ENCODE data around the gene TMEM200C. TPM values are rescaled to one million over a fixed set of nuclear protein-coding genes. Genes with fewer than 3 reads are reported as not detected.

The TMEM200C gene
- total RNA-seq, 1 donor, result under 0.01 TPM

DNA sequence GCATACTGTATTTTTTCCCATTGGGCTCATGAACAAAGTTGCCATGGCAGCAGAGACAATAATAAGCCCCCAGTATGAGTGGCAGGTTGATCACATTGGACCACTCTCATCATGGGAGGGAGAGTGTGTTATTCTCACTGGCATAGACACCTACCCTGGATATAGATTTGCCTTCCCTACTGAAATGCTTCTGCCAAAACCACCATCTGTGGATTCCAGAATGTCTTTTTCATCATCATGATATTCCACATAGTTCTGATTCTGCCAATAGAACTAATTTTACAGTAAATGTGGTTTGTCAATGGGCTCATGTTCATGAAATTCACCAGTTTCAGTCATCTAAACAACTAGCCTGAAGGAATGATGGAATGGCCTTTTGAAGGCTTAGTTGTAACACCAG lies 18.4 kb downstream of the TMEM200C start:
- H3K9me3 ChIP-seq (ENCODE audit: low read depth, low read length), result no peaks in the 10 kb centered on the region
- H3K4me1 ChIP-seq (ENCODE audit: insufficient read depth, low read length), result no peaks in the 10 kb centered on the region
- H3K79me2 ChIP-seq (ENCODE audit: insufficient read depth, low read length), result no peaks in the 10 kb centered on the region
- no peak for DNase-seq (ENCODE audit: insufficient read length, low spot score, missing footprints)
- H4K20me1 ChIP-seq (ENCODE audit: insufficient read depth, low read length), result no peaks in the 10 kb centered on the region
- H2AFZ ChIP-seq (ENCODE audit: low read length), result no peak overlapping the region
- H3K27ac ChIP-seq (ENCODE audit: low read depth, low read length), result no peak overlapping the region
- H3K36me3 ChIP-seq (ENCODE audit: insufficient read depth, low read length), result no peaks in the 10 kb centered on the region
- H3K4me2 ChIP-seq (ENCODE audit: insufficient read depth, low read length), result no peak overlapping the region
- no peaks in the 10 kb centered on the region for H3K27me3 ChIP-seq (ENCODE audit: insufficient read depth, low read length)
- TF ChIP-seq, protein P1, sequence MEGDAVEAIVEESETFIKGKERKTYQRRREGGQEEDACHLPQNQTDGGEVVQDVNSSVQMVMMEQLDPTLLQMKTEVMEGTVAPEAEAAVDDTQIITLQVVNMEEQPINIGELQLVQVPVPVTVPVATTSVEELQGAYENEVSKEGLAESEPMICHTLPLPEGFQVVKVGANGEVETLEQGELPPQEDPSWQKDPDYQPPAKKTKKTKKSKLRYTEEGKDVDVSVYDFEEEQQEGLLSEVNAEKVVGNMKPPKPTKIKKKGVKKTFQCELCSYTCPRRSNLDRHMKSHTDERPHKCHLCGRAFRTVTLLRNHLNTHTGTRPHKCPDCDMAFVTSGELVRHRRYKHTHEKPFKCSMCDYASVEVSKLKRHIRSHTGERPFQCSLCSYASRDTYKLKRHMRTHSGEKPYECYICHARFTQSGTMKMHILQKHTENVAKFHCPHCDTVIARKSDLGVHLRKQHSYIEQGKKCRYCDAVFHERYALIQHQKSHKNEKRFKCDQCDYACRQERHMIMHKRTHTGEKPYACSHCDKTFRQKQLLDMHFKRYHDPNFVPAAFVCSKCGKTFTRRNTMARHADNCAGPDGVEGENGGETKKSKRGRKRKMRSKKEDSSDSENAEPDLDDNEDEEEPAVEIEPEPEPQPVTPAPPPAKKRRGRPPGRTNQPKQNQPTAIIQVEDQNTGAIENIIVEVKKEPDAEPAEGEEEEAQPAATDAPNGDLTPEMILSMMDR (IDR thresholded peaks at IDR 0.05; ENCODE audit: extremely low read depth, low read depth, low read length), result no peak
- no peak overlapping the region for H3K4me3 ChIP-seq (ENCODE audit: insufficient read depth, low read length)

DNA sequence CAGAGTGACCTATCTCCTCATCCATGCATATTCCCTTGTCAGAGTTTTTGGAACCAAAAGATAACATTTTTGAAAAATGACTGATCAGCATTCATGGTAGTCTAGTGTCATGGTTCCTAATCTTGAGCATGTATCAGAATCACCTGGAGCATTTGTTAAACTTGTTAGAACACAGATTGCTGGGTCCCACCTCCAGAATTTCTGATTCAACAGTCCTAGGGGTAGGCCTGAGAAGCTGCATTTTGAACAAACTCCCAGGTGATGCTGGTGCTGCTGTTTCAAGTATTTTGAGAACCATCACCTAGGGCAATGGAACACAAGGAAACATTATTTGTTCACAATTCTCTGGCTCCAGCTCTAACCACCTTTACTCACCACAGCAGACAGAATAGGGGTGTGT lies 21.0 kb downstream of the TMEM200C start:
- Histone ChIP-seq H3K27ac (ENCODE audit: low read depth, low read length) (no peak overlapping the region), H3K27me3 (ENCODE audit: insufficient read depth, low read length) (no peaks in the 10 kb centered on the region), H4K20me1 (ENCODE audit: insufficient read depth, low read length) (no peaks in the 10 kb centered on the region), H3K4me3 (ENCODE audit: insufficient read depth, low read length) (no peak overlapping the region), H2AFZ (ENCODE audit: low read length) (no peak overlapping the region), H3K9me3 (ENCODE audit: low read depth, low read length) (no peaks in the 10 kb centered on the region), H3K4me2 (ENCODE audit: insufficient read depth, low read length) (no peak overlapping the region), H3K79me2 (ENCODE audit: insufficient read depth, low read length) (no peaks in the 10 kb centered on the region), H3K36me3 (ENCODE audit: insufficient read depth, low read length) (no peaks in the 10 kb centered on the region), H3K4me1 (ENCODE audit: insufficient read depth, low read length) (no peaks in the 10 kb centered on the region)
- TF ChIP-seq, protein P1 (IDR thresholded peaks at IDR 0.05; ENCODE audit: extremely low read depth, low read depth, low read length), result no peak
- DNase-seq (ENCODE audit: insufficient read length, low spot score, missing footprints), result no peak

DNA sequence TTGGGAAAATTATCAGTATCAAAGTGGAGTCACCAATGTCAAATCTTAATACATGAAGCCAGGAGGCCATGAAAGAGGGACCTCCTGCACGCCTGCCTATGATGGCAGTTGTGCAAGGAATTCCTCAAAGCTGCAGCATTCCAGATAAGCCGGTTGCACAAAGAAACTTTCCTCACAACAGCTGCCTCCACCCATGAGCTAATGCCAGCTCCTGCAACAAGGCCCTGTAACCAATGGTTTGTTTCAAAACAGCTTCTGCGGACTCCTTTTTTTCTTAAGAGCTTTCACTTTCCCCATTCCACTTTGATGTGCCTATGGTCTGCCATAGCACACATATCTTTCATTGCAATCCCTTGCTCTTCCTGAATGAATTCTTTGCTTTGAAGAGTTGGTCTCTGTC lies 22.4 kb downstream of the TMEM200C start:
- H3K4me1 ChIP-seq (ENCODE audit: insufficient read depth, low read length), result no peaks in the 10 kb centered on the region

DNA sequence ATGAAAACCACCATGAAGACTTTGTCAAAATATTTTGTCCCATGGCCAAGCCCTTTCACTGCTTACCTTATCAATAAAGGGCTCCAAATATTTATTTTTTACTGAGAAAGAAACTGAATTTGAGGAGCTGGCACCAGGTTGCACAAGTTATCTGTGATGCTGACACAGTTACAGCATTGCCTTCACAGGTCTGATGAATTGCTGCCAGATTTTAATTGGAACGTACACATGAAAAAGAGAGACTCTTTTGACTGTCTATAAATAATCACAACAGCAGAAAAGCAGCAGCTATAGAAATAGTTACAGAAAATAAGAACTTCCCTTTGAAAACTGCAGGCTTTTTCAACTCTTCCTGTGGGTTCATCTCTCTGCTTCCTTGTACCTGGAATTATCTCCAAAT lies 23.9 kb downstream of the TMEM200C start:
- no peak overlapping the region for H3K4me3 ChIP-seq (ENCODE audit: insufficient read depth, low read length)
- H3K36me3 ChIP-seq (ENCODE audit: insufficient read depth, low read length), result no peaks in the 10 kb centered on the region
- no peaks in the 10 kb centered on the region for H3K4me1 ChIP-seq (ENCODE audit: insufficient read depth, low read length)
- DNase-seq (ENCODE audit: insufficient read length, low spot score, missing footprints), result no peak
- no peaks in the 10 kb centered on the region for H3K27me3 ChIP-seq (ENCODE audit: insufficient read depth, low read length)
- H4K20me1 ChIP-seq (ENCODE audit: insufficient read depth, low read length), result no peaks in the 10 kb centered on the region
- no peak overlapping the region for H3K27ac ChIP-seq (ENCODE audit: low read depth, low read length)
- TF ChIP-seq, protein P1 (IDR thresholded peaks at IDR 0.05; ENCODE audit: extremely low read depth, low read depth, low read length), result no peak
- H2AFZ ChIP-seq (ENCODE audit: low read length), result no peak overlapping the region
- H3K9me3 ChIP-seq (ENCODE audit: low read depth, low read length), result no peaks in the 10 kb centered on the region
- no peaks in the 10 kb centered on the region for H3K79me2 ChIP-seq (ENCODE audit: insufficient read depth, low read length)
- no peak overlapping the region for H3K4me2 ChIP-seq (ENCODE audit: insufficient read depth, low read length)

More for the DNA sequence above, 22.4 kb downstream of the TMEM200C start:
- no peak overlapping the region for H2AFZ ChIP-seq (ENCODE audit: low read length)
- TF ChIP-seq, protein P1 (IDR thresholded peaks at IDR 0.05; ENCODE audit: extremely low read depth, low read depth, low read length), result no peak
- DNase-seq (ENCODE audit: insufficient read length, low spot score, missing footprints), result no peak
- no peaks in the 10 kb centered on the region for H4K20me1 ChIP-seq (ENCODE audit: insufficient read depth, low read length)
- H3K4me2 ChIP-seq (ENCODE audit: insufficient read depth, low read length), result no peak overlapping the region
- H3K79me2 ChIP-seq (ENCODE audit: insufficient read depth, low read length), result no peaks in the 10 kb centered on the region
- no peaks in the 10 kb centered on the region for H3K27me3 ChIP-seq (ENCODE audit: insufficient read depth, low read length)
- no peaks in the 10 kb centered on the region for H3K36me3 ChIP-seq (ENCODE audit: insufficient read depth, low read length)
- H3K9me3 ChIP-seq (ENCODE audit: low read depth, low read length), result no peaks in the 10 kb centered on the region
- no peak overlapping the region for H3K27ac ChIP-seq (ENCODE audit: low read depth, low read length)
- H3K4me3 ChIP-seq (ENCODE audit: insufficient read depth, low read length), result no peak overlapping the region
